GM12891 (cell line): ENCODE data around the gene ATP6V0E1.

ENCODE experiments used
- POLR2A ChIP-seq: IDR thresholded peaks from 2 replicates; pipeline ENCODE4 v1.6.1; 2011; ENCODE audit warnings: low read depth, low read length, control low read depth
- POLR2AphosphoS5 ChIP-seq: IDR thresholded peaks from 2 replicates; pipeline ENCODE4 v1.6.1; 2011; ENCODE audit warnings: low read depth, low read length, control low read depth
- POU2F2 ChIP-seq: IDR thresholded peaks from 2 replicates; pipeline ENCODE4 v1.6.1; 2011; ENCODE audit warnings: low read depth, mild to moderate bottlenecking, control low read depth, low read length, moderate library complexity
- TAF1 ChIP-seq: IDR thresholded peaks from 2 replicates; pipeline ENCODE4 v1.6.1; 2011; ENCODE audit warnings: low read depth, low read length, control low read depth

GRCh38 chr5:173020643-173021042 is 37.1 kb downstream of the ATP6V0E1 start:
- TF ChIP-seq POLR2A (no peak), POU2F2 (no peak), TAF1 (no peak), POLR2AphosphoS5 (no peak)
